ENCODE measurements around the gene SCAMP5.

Gene SCAMP5

DNA sequence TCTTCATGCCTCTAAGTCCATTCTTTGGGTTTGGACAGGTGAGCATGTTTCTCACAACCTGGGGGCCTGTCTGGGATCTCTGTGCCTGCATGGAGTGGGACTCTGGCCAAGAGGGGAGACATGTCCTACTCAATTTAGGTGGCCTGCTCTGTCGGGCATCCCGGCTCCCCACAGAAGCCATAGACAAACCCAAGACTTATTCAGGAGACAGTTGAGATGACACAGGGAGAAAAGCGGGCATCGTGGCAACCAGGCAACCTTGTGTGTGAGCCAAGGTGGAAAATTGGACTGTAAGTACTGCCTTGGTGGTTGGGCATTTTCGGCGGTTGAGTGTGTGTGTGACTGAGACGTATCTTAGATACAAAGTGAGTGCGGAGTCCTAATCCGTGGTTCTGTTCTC lies 68.5 kb downstream of the SCAMP5 start:
- Histone ChIP-seq H3K27me3 (no peaks in the 10 kb centered on the region), H3K36me3 (no peaks in the 10 kb centered on the region), H3K9me3 (no peaks in the 10 kb centered on the region), H3K4me3 (no peak overlapping the region), H3K27ac (peak overlapping the region; percentile 77 to 83), H3K4me1 (peaks cover 0 to 41% (median 31%) of the 10 kb centered on the region in 4 donors)
- TF ChIP-seq, protein P1, sequence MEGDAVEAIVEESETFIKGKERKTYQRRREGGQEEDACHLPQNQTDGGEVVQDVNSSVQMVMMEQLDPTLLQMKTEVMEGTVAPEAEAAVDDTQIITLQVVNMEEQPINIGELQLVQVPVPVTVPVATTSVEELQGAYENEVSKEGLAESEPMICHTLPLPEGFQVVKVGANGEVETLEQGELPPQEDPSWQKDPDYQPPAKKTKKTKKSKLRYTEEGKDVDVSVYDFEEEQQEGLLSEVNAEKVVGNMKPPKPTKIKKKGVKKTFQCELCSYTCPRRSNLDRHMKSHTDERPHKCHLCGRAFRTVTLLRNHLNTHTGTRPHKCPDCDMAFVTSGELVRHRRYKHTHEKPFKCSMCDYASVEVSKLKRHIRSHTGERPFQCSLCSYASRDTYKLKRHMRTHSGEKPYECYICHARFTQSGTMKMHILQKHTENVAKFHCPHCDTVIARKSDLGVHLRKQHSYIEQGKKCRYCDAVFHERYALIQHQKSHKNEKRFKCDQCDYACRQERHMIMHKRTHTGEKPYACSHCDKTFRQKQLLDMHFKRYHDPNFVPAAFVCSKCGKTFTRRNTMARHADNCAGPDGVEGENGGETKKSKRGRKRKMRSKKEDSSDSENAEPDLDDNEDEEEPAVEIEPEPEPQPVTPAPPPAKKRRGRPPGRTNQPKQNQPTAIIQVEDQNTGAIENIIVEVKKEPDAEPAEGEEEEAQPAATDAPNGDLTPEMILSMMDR (IDR thresholded peaks at IDR 0.05), result no peak
- intact Hi-C loops (cut with DNase I; ENCODE audit: low total_unique reads), result no loop called here
- DNase-seq, result no peak

DNA sequence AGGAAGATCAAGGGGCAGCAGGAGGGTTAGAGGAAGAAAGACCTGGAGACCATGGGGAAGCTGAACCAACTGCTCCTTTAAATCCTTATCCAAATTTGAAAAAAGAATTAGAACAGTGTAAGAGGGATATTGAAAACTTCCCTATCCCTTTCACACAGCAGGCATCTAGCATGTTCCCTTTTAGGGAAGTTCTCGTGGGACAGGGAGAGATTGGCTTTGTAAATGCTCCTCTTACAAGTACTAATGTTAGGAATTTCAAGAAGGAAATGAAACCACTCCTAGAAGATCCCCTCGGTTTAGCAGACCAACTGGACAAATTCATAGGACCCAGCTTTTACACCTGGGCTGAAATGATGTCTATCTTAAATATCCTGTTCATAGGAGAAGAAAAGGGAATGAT lies 69.5 kb downstream of the SCAMP5 start:
- no peaks in the 10 kb centered on the region for H3K36me3 ChIP-seq
- H3K4me1 ChIP-seq, result peaks cover 0 to 41% (median 31%) of the 10 kb centered on the region in 4 donors
- TF ChIP-seq, protein P1 (IDR thresholded peaks at IDR 0.05), result no peak
- no peaks in the 10 kb centered on the region for H3K27me3 ChIP-seq
- H3K4me3 ChIP-seq, result no peak overlapping the region
- intact Hi-C loops (cut with DNase I; ENCODE audit: low total_unique reads), result no loop called here
- peak overlapping the region; percentile 77 to 83 for H3K27ac ChIP-seq
- H3K9me3 ChIP-seq, result no peaks in the 10 kb centered on the region
- no peak for DNase-seq

DNA sequence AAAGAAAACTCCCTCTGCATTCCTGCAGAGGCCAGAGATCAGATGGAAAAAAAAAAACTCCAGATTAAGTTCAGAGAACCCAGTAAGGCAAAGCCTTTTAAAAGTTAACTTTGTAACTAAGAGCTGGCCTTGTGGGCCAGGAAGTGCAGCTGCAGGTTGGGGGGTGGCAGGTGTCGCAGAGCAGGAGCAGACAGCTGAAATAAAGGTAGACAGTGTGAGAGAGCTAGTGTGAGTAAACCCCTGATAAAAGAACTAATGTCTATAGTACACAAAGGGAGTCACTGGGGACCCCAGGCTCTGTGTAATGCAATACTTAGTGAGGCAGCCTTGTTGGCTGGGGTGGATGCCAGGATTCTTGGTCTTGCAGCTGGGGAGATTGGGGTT lies 70.1 kb downstream of the SCAMP5 start:
- TF ChIP-seq, protein P1 (IDR thresholded peaks at IDR 0.05), result no peak
- DNase-seq, result no peak
- H3K4me3 ChIP-seq, result no peak overlapping the region
- intact Hi-C loops (cut with DNase I; ENCODE audit: low total_unique reads), result no loop called here
- H3K36me3 ChIP-seq, result no peaks in the 10 kb centered on the region
- H3K27me3 ChIP-seq, result no peaks in the 10 kb centered on the region
- H3K9me3 ChIP-seq, result no peaks in the 10 kb centered on the region
- H3K4me1 ChIP-seq, result peaks cover 0 to 41% (median 31%) of the 10 kb centered on the region in 4 donors
- peak overlapping the region; percentile 77 to 83 for H3K27ac ChIP-seq

DNA sequence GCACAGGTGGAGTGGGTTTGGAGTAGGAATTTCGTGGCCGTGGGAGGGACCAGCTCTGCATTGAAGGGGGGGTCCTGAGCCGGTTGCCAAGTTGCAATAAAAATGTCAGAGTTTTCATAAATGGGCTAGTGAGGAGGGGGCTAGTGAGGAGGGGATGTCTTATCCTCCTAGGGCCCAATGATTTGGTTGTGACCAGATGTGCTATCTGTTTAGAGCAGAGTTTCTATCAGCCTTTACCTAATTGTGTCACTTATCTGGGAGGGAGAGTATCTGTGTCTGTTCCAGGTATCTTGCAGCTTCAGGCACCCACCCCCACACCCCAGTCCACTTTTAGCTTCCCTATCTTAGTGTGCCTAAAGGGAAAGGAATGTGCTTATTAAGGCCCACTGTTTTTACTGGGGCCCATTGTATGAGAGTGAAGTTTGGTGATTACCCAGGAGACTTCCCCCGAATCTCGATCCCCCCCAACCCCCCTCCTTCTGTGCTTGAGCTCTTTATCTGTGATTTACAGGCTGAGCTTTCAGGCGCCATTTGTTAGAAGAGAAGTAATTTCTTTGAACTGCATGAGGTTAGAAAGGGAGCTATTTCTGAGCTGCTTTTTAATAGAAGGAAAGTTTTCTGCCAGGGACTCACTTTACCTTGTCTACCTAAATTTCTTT lies 70.6 kb downstream of the SCAMP5 start:
- intact Hi-C loops (cut with DNase I; ENCODE audit: low total_unique reads), result no loop called here
- Histone ChIP-seq H3K27ac (peak overlapping the region; percentile 77 to 83), H3K4me1 (peaks cover 0 to 41% (median 31%) of the 10 kb centered on the region in 4 donors)

DNA sequence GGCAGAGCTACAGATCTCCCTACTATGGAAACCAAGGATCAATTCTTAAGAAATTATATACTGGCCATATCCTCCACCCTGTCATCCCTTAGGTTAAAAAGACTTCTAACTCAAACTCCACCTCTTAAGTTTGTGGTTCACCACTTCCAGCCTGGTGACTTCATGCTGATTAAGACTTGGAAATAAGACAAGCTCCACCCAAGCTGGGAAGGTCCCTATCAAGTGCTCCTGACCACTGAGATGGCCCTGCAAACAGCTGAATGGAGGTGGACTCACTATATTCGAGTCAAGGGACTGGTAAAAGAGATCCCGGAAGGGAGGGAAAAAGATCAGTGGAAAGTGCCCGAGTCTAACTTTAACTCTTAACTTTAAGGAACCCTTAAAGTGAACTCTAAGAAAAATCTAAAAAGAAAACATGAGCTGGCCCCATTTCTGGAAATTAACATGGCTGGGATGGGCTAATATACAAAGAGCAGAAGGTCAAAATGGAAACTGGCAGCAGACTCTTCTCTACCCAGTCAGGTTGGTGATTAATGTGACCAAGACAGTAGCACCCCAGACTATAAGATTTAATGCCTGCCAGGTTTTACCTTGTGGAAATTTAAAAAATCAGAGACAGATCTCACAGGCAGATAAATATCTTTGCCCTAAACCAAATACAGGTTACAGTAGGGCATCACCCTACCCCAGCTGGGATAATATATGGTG lies 71.9 kb downstream of the SCAMP5 start:
- H3K36me3 ChIP-seq, result no peaks in the 10 kb centered on the region
- intact Hi-C loops (cut with DNase I; ENCODE audit: low total_unique reads), result no loop called here
- peaks cover 0 to 41% (median 31%) of the 10 kb centered on the region in 4 donors for H3K4me1 ChIP-seq
- TF ChIP-seq, protein P1 (IDR thresholded peaks at IDR 0.05), result no peak
- H3K4me3 ChIP-seq, result no peak overlapping the region
- no peak for DNase-seq
- H3K9me3 ChIP-seq, result no peaks in the 10 kb centered on the region
- no peaks in the 10 kb centered on the region for H3K27me3 ChIP-seq
- peak overlapping the region; percentile 77 to 83 for H3K27ac ChIP-seq

More for the DNA sequence above, 70.6 kb downstream of the SCAMP5 start:
- H3K27me3 ChIP-seq, result no peaks in the 10 kb centered on the region
- no peak overlapping the region for H3K4me3 ChIP-seq
- no peak for DNase-seq
- no peaks in the 10 kb centered on the region for H3K9me3 ChIP-seq
- TF ChIP-seq, protein P1 (IDR thresholded peaks at IDR 0.05), result no peak
- H3K36me3 ChIP-seq, result no peaks in the 10 kb centered on the region

Measured in tibial artery (tissue), 4 donors.